ENCODE results near the gene ELN. TPM values are rescaled to one million over a fixed set of nuclear protein-coding genes. Genes with fewer than 3 reads are reported as not detected.
A peak's percentile ranks its signal among the peaks of the same experiment; 100 is the strongest.
"Not testable (repeated sequence)": the region's sequence is repeated elsewhere in the genome, so short reads cannot be mapped to it uniquely, and the experiment has no call there.

The ELN gene
- total and polyA plus RNA-seq, 2 donors (not counting 1 experiment from before 2014, with no cell fraction given): not detected

- DNase-seq (peak; percentile 36), ATAC-seq (ENCODE audit: low read depth) (peak; percentile 47)
- TF ChIP-seq CTCF (IDR thresholded peaks at IDR 0.05): no peak
- no peak for TF ChIP-seq EZH2 (IDR thresholded peaks at IDR 0.05; ENCODE audit: borderline replicate concordance, insufficient read depth, low read depth, low read length, poor library complexity, severe bottlenecking)
- intact Hi-C loops (cut with micrococcal nuclease): no loop called here
- H3K27ac ChIP-seq (ENCODE audit: low read length in 2 of 2): no peak overlapping the region
- no peak overlapping the region for H3K4me3 Mint-ChIP-seq
- WGBS (ENCODE audit: insufficient coverage): 37% methylated on average over 23 of the region's 24 CpGs
- H3K27me3 ChIP-seq (replicated peaks in 1 of 4; ENCODE audit: control extremely low read depth in 1 of 4, control insufficient read depth in 3 of 4, insufficient read depth in 4 of 4, low read length in 3 of 4): peaks cover 0 to 5% (median 1%) of the 10 kb centered on the region in 4 experiments
- no peaks in the 10 kb centered on the region for H4K20me1 ChIP-seq (ENCODE audit: control insufficient read depth, insufficient read depth, low read length, poor library complexity, severe bottlenecking)
- H3K27ac Mint-ChIP-seq: no peak overlapping the region
- peaks cover 8% of the 10 kb centered on the region for H3K4me1 Mint-ChIP-seq
- no peaks in the 10 kb centered on the region for H3K79me2 ChIP-seq (ENCODE audit: control insufficient read depth, insufficient read depth, low read length)
- H2AFZ ChIP-seq (ENCODE audit: insufficient read depth, low read depth, low read length, poor library complexity, severe bottlenecking): peak overlapping the region; percentile 16
- no peak overlapping the region for H3K9ac ChIP-seq (ENCODE audit: low read length)
- H3K4me2 ChIP-seq (replicated peaks; ENCODE audit: low read depth, low read length, poor library complexity, severe bottlenecking): no peak overlapping the region
- H3K9me3 ChIP-seq (ENCODE audit: control extremely low read depth in 1 of 3, control insufficient read depth in 2 of 3, insufficient read depth in 1 of 3, low read length in 2 of 3): no peaks in the 10 kb centered on the region
- ChIA-PET CTCF (interaction anchor here (1.0 kb wide), 1 partner anchor 48 kb away, joined by 3 read pairs; no protein-coding TSS in a partner anchor), POLR2A (no interaction called here)
- peaks cover 4 to 11% of the 10 kb centered on the region in 2 donors for H3K4me1 ChIP-seq (ENCODE audit: control insufficient read depth in 2 of 2, insufficient read depth in 2 of 2, low read length in 2 of 2)
- no peak overlapping the region for H3K4me3 ChIP-seq (ENCODE audit: control extremely low read depth in 1 of 5, extremely low read depth in 1 of 5, insufficient read depth in 1 of 5, low read depth in 2 of 5, low read length in 4 of 5)
- H3K27me3 Mint-ChIP-seq: peaks cover 14% of the 10 kb centered on the region
- H3K9me3 Mint-ChIP-seq (ENCODE audit: insufficient read depth): no peaks in the 10 kb centered on the region
- H3K36me3 ChIP-seq (replicated peaks in 1 of 2; ENCODE audit: control extremely low read depth in 1 of 2, control insufficient read depth in 1 of 2, extremely low read depth in 1 of 2, insufficient read depth in 2 of 2, low read length in 1 of 2): no peaks in the 10 kb centered on the region
Observed at GRCh38 chr7:73978661-73979563, 49.1 kb upstream of the ELN start.

GRCh38 chr7:73979656-73980055, 48.3 kb upstream of the ELN start:
- CTCF ChIA-PET: interaction anchor here (1.0 kb wide), 1 partner anchor 47 kb away, joined by 3 read pairs; no protein-coding TSS in a partner anchor
- H3K9me3 ChIP-seq (ENCODE audit: control extremely low read depth in 1 of 3, control insufficient read depth in 2 of 3, insufficient read depth in 1 of 3, low read length in 2 of 3); H3K9ac ChIP-seq (ENCODE audit: low read length); H3K79me2 ChIP-seq (ENCODE audit: control insufficient read depth, insufficient read depth, low read length); intact Hi-C loops (cut with micrococcal nuclease); H3K4me3 ChIP-seq (ENCODE audit: control extremely low read depth in 1 of 5, extremely low read depth in 1 of 5, insufficient read depth in 1 of 5, low read depth in 2 of 5, low read length in 4 of 5); H3K27me3 ChIP-seq (replicated peaks in 1 of 4; ENCODE audit: control extremely low read depth in 1 of 4, control insufficient read depth in 3 of 4, insufficient read depth in 4 of 4, low read length in 3 of 4); H3K36me3 ChIP-seq (replicated peaks in 1 of 2; ENCODE audit: control extremely low read depth in 1 of 2, control insufficient read depth in 1 of 2, extremely low read depth in 1 of 2, insufficient read depth in 2 of 2, low read length in 1 of 2); H4K20me1 ChIP-seq (ENCODE audit: control insufficient read depth, insufficient read depth, low read length, poor library complexity, severe bottlenecking); DNase-seq; ATAC-seq (ENCODE audit: low read depth); H3K9me3 Mint-ChIP-seq (ENCODE audit: insufficient read depth); H3K27ac ChIP-seq (ENCODE audit: low read length in 2 of 2); H3K4me1 Mint-ChIP-seq; POLR2A ChIA-PET; H3K27ac Mint-ChIP-seq; H2AFZ ChIP-seq (ENCODE audit: insufficient read depth, low read depth, low read length, poor library complexity, severe bottlenecking); H3K4me2 ChIP-seq (replicated peaks; ENCODE audit: low read depth, low read length, poor library complexity, severe bottlenecking); H3K4me3 Mint-ChIP-seq: not testable (repeated sequence)
- peaks cover 14% of the 10 kb centered on the region for H3K27me3 Mint-ChIP-seq
- 100% methylated on average over 2 of the region's 9 CpGs for WGBS (ENCODE audit: insufficient coverage)
- peaks cover 4 to 11% of the 10 kb centered on the region in 2 donors for H3K4me1 ChIP-seq (ENCODE audit: control insufficient read depth in 2 of 2, insufficient read depth in 2 of 2, low read length in 2 of 2)
